K562 (cell line): Measurements from ENCODE around the gene EPHB4. TPM values are rescaled to one million over a fixed set of nuclear protein-coding genes. Genes with fewer than 3 reads are reported as not detected.
A peak's percentile ranks its signal among the peaks of the same experiment; 100 is the strongest.

Source experiments
- ATF1 ChIP-seq, 2 experiments: fragments of 450-650 bp in 1 of 2; IDR thresholded peaks; 2 replicates each; pipeline ENCODE4 v1.6.1; 2016; ENCODE audit warnings: missing compliant biosample characterization in 1 of 2, missing genetic modification characterization in 1 of 2
- BHLHE40 ChIP-seq: IDR thresholded peaks from 2 replicates; pipeline ENCODE4 v1.6.1; 2011; ENCODE audit warnings: low read length, improper control_type of control experiment
- BRD4 ChIP-seq: fragments of 200-600 bp; sonication (generic); IDR thresholded peaks from 2 replicates; pipeline ENCODE4 v1.6.1; 2017; ENCODE audit warnings: inconsistent platforms
- CTBP1 ChIP-seq: fragments of 450-650 bp; IDR thresholded peaks from 2 replicates; pipeline ENCODE4 v1.6.1; 2016; ENCODE audit warnings: borderline replicate concordance
- ESRRA ChIP-seq: fragments of 450-650 bp; IDR thresholded peaks from 2 replicates; pipeline ENCODE4 v1.6.1; 2014; ENCODE audit warnings: low read depth, mild to moderate bottlenecking, moderate library complexity, borderline replicate concordance
- ETS2 ChIP-seq: IDR thresholded peaks from 2 replicates; pipeline ENCODE4 v1.6.1; 2016; ENCODE audit warnings: borderline replicate concordance, missing genetic modification characterization, mild to moderate bottlenecking, moderate library complexity, missing compliant biosample characterization; ENCODE audit not compliant: poor library complexity, severe bottlenecking
- ETV5 ChIP-seq: sonication (generic); formaldehyde crosslinking; IDR thresholded peaks from 2 replicates; pipeline ENCODE4 v1.4.0; 2020; ENCODE audit warnings: low read depth, mild to moderate bottlenecking, missing genetic modification reagents
- HDGF ChIP-seq: fragments of 450-650 bp; IDR thresholded peaks from 2 replicates; pipeline ENCODE4 v1.6.1; 2016
- MBD1 ChIP-seq: fragments of 250-450 bp; sonication (Bioruptor Pico); IDR thresholded peaks from 2 replicates; pipeline ENCODE4 v1.8.0; 2022; ENCODE audit warnings: inconsistent platforms
- PHB ChIP-seq: fragments of 250-450 bp; sonication (Bioruptor Pico); IDR thresholded peaks from 2 replicates; pipeline ENCODE4 v1.5.0; 2021
- RBFOX2 ChIP-seq: fragments of 200-400 bp; formaldehyde crosslinking; IDR thresholded peaks from 2 replicates; pipeline ENCODE4 v1.6.1; 2017; ENCODE audit warnings: low read depth, mild to moderate bottlenecking, low read length, moderate library complexity
- RBM17 ChIP-seq: fragments of 200-400 bp; formaldehyde crosslinking; IDR thresholded peaks from 2 replicates; pipeline ENCODE4 v1.6.1; 2017; ENCODE audit warnings: low read depth, mild to moderate bottlenecking, low read length, borderline replicate concordance
- RBM22 ChIP-seq: fragments of 200-400 bp; formaldehyde crosslinking; IDR thresholded peaks from 2 replicates; pipeline ENCODE4 v1.6.1; 2018; ENCODE audit warnings: low read length, low read depth; ENCODE audit not compliant: poor library complexity, severe bottlenecking
- SMAD1 ChIP-seq: fragments of 150-350 bp; IDR thresholded peaks from 2 replicates; pipeline ENCODE4 v1.6.1; 2014; ENCODE audit warnings: low read length, low read depth; ENCODE audit not compliant: partially characterized antibody
- SMAD2 ChIP-seq: fragments of 150-350 bp; IDR thresholded peaks from 2 replicates; pipeline ENCODE4 v1.6.1; 2014; ENCODE audit warnings: low read depth, mild to moderate bottlenecking, low read length
- ZNF316 ChIP-seq: fragments of 450-650 bp; IDR thresholded peaks from 2 replicates; pipeline ENCODE4 v1.6.1; 2016
- ZNF699 ChIP-seq: fragments of 250-450 bp; sonication (Bioruptor Pico); IDR thresholded peaks from 2 replicates; pipeline ENCODE4 v1.8.0; 2021; ENCODE audit warnings: mild to moderate bottlenecking, moderate library complexity; ENCODE audit not compliant: insufficient replicate concordance
- polyA plus RNA-seq, 8 experiments: library from polyadenylated mRNA; depleted of rRNA in 4 of 8; stranded (reverse) in 5 of 8; unstranded in 3 of 8; fragments of >200 nt; fragmentation: Nextera tagmentation in 2 of 8; fragmentation: Illumina TruSeq in 1 of 8; extraction: Ambion mirVana in 2 of 8; extraction: Trizol in 1 of 8; gene quantifications; 2 replicates each; pipeline versions ENCODE4 v1.2.1 to v1.2.3, GENCODE V29; 2011 to 2014; ENCODE audit warnings: inconsistent platforms in 1 of 8, missing spikeins in 1 of 8
- total RNA-seq, 7 experiments: library from RNA; depleted of rRNA in 6 of 7; stranded (reverse); fragments of >200 nt in 6 of 7; fragmentation: Illumina TruSeq in 2 of 7; extraction: Trizol in 2 of 7; gene quantifications; 2 replicates each; pipeline versions ENCODE4 v1.2.1 to v1.2.3, GENCODE V29; 2011 to 2021; ENCODE audit warnings: low replicate concordance in 1 of 7
- TF ChIP-seq, protein P1 (sequence below): fragments of 450-650 bp; formaldehyde crosslinking; IDR thresholded peaks from 2 replicates; pipeline ENCODE4 v1.4.0; 2020; ENCODE audit warnings: mild to moderate bottlenecking, mixed read lengths
- TF ChIP-seq, protein P2 (sequence below): sonication (generic); formaldehyde crosslinking; IDR thresholded peaks from 2 replicates; pipeline ENCODE4 v1.4.0; 2020; ENCODE audit warnings: mild to moderate bottlenecking, missing genetic modification reagents
- TF ChIP-seq, protein P3 (sequence below): fragments of 450-650 bp; IDR thresholded peaks from 2 replicates; pipeline ENCODE4 v1.6.1; 2016; ENCODE audit warnings: low read depth, mild to moderate bottlenecking, moderate library complexity
- TF ChIP-seq, protein P4 (sequence below): sonication (generic); formaldehyde crosslinking; IDR thresholded peaks from 2 replicates; pipeline ENCODE4 v1.8.1; 2023; ENCODE audit warnings: mild to moderate bottlenecking, missing genetic modification reagents, moderate library complexity

The EPHB4 gene
- total and polyA plus RNA-seq, 9 of the 15 experiments (the other 6 are each of a cell fraction or from before 2014, with no cell fraction given), result 1.2 to 82.1 (median 37.9) TPM

- TF ChIP-seq, protein P1, sequence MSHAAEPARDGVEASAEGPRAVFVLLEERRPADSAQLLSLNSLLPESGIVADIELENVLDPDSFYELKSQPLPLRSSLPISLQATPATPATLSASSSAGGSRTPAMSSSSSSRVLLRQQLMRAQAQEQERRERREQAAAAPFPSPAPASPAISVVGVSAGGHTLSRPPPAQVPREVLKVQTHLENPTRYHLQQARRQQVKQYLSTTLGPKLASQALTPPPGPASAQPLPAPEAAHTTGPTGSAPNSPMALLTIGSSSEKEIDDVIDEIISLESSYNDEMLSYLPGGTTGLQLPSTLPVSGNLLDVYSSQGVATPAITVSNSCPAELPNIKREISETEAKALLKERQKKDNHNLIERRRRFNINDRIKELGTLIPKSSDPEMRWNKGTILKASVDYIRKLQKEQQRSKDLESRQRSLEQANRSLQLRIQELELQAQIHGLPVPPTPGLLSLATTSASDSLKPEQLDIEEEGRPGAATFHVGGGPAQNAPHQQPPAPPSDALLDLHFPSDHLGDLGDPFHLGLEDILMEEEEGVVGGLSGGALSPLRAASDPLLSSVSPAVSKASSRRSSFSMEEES (CRISPR knock-in tag), result no peak
- TF ChIP-seq SMAD1, result no peak
- no peak for TF ChIP-seq RBM22
- TF ChIP-seq, protein P2, sequence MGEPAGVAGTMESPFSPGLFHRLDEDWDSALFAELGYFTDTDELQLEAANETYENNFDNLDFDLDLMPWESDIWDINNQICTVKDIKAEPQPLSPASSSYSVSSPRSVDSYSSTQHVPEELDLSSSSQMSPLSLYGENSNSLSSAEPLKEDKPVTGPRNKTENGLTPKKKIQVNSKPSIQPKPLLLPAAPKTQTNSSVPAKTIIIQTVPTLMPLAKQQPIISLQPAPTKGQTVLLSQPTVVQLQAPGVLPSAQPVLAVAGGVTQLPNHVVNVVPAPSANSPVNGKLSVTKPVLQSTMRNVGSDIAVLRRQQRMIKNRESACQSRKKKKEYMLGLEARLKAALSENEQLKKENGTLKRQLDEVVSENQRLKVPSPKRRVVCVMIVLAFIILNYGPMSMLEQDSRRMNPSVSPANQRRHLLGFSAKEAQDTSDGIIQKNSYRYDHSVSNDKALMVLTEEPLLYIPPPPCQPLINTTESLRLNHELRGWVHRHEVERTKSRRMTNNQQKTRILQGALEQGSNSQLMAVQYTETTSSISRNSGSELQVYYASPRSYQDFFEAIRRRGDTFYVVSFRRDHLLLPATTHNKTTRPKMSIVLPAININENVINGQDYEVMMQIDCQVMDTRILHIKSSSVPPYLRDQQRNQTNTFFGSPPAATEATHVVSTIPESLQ (CRISPR knock-in tag), result peak; percentile 60; the same call in 1 of the 2 replicates
- TF ChIP-seq ESRRA, result no peak
- TF ChIP-seq RBM17, result no peak
- no peak for TF ChIP-seq HDGF
- no peak for TF ChIP-seq MBD1 (CRISPR knock-in tag)
- no peak for TF ChIP-seq SMAD2
- TF ChIP-seq, protein P3, sequence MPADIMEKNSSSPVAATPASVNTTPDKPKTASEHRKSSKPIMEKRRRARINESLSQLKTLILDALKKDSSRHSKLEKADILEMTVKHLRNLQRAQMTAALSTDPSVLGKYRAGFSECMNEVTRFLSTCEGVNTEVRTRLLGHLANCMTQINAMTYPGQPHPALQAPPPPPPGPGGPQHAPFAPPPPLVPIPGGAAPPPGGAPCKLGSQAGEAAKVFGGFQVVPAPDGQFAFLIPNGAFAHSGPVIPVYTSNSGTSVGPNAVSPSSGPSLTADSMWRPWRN, result no peak
- TF ChIP-seq BHLHE40, result peak; percentile 82
- no peak for TF ChIP-seq PHB
- TF ChIP-seq CTBP1, result peak; percentile 83
- TF ChIP-seq ETS2, result no peak
- TF ChIP-seq ETV5 (CRISPR knock-in tag), result peak; percentile 76
- no peak for TF ChIP-seq BRD4
- TF ChIP-seq ATF1 (CRISPR knock-in tag; IDR thresholded peaks at IDR 0.05), result no peak
- peak; percentile 81 for TF ChIP-seq ATF1 (tag; IDR thresholded peaks at IDR 0.05)
- no peak for TF ChIP-seq ZNF699 (CRISPR knock-in tag)
- no peak for TF ChIP-seq ZNF316
- peak; percentile 82 for TF ChIP-seq RBFOX2
- TF ChIP-seq, protein P4, sequence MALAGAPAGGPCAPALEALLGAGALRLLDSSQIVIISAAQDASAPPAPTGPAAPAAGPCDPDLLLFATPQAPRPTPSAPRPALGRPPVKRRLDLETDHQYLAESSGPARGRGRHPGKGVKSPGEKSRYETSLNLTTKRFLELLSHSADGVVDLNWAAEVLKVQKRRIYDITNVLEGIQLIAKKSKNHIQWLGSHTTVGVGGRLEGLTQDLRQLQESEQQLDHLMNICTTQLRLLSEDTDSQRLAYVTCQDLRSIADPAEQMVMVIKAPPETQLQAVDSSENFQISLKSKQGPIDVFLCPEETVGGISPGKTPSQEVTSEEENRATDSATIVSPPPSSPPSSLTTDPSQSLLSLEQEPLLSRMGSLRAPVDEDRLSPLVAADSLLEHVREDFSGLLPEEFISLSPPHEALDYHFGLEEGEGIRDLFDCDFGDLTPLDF, result peak; percentile 74
Observed at GRCh38 chr7:100852048-100852872, 24.9 kb upstream of the EPHB4 start, which contains the start of gene SLC12A9 (continued).
